H9 (cell line): ENCODE measurements around the gene MRAP2. TPM values are rescaled to one million over a fixed set of nuclear protein-coding genes. Genes with fewer than 3 reads are reported as not detected.

Experiments
- DNase-seq: peaks from one replicate; pipeline ENCODE4 v3.0.0-alpha.2; 2017
- H2AFZ ChIP-seq: one replicate; pipeline ENCODE4 v1.6.1; 2013; ENCODE audit warnings: mild to moderate bottlenecking, low read length, control low read depth, moderate library complexity
- H2AK5ac ChIP-seq: 2 replicates; pipeline ENCODE4 v1.6.1; 2013; ENCODE audit warnings: low read length, control low read depth, mixed read lengths; ENCODE audit not compliant: insufficient read length
- H2BK120ac ChIP-seq: one replicate; pipeline ENCODE4 v1.6.1; 2013; ENCODE audit warnings: low read depth, mild to moderate bottlenecking, low read length, control low read depth, inconsistent platforms; ENCODE audit not compliant: poor library complexity, severe bottlenecking
- H2BK12ac ChIP-seq: 2 replicates; pipeline ENCODE4 v1.6.1; 2013; ENCODE audit warnings: low read length, control low read depth, mixed read lengths, low read depth; ENCODE audit not compliant: insufficient read length
- H2BK15ac ChIP-seq: 2 replicates; pipeline ENCODE4 v1.6.1; 2013; ENCODE audit warnings: low read depth, low read length, control low read depth
- H2BK20ac ChIP-seq: one replicate; pipeline ENCODE4 v1.6.1; 2013; ENCODE audit warnings: low read depth, mild to moderate bottlenecking, low read length, control low read depth, inconsistent platforms; ENCODE audit not compliant: poor library complexity, severe bottlenecking
- H2BK5ac ChIP-seq: 2 replicates; pipeline ENCODE4 v1.6.1; 2013; ENCODE audit warnings: low read length, control low read depth, mixed read lengths; ENCODE audit not compliant: insufficient read length
- H3K14ac ChIP-seq: 2 replicates; pipeline ENCODE4 v1.6.1; 2013; ENCODE audit warnings: low read length, control low read depth; ENCODE audit not compliant: insufficient read depth
- H3K18ac ChIP-seq: 2 replicates; pipeline ENCODE4 v1.6.1; 2013; ENCODE audit warnings: low read depth, mild to moderate bottlenecking, mixed read lengths, low read length, control low read depth; ENCODE audit not compliant: insufficient read length
- H3K23ac ChIP-seq: 2 replicates; pipeline ENCODE4 v1.6.1; 2013; ENCODE audit warnings: low read length, control low read depth, mixed read lengths, low read depth; ENCODE audit not compliant: insufficient read length
- H3K23me2 ChIP-seq: 2 replicates; pipeline ENCODE4 v1.6.1; 2013; ENCODE audit warnings: low read depth, mild to moderate bottlenecking, mixed read lengths, low read length, control low read depth; ENCODE audit not compliant: insufficient read length, poor library complexity, severe bottlenecking
- H3K27ac ChIP-seq: 2 replicates; pipeline ENCODE4 v1.5.1; 2013; ENCODE audit warnings: low read length, control low read depth, mixed read lengths, low read depth; ENCODE audit not compliant: insufficient read length
- H3K27me3 ChIP-seq: 2 replicates; pipeline ENCODE4 v1.6.1; 2013; ENCODE audit warnings: low read length, control low read depth, inconsistent platforms; ENCODE audit not compliant: insufficient read depth
- H3K4ac ChIP-seq: 2 replicates; pipeline ENCODE4 v1.6.1; 2013; ENCODE audit warnings: low read depth, mild to moderate bottlenecking, control low read depth, inconsistent platforms, low read length, moderate library complexity
- H3K4me1 ChIP-seq: 2 replicates; pipeline ENCODE4 v1.6.1; 2013; ENCODE audit warnings: low read length, control low read depth, inconsistent platforms; ENCODE audit not compliant: insufficient read depth
- H3K4me2 ChIP-seq: 2 replicates; pipeline ENCODE4 v1.6.1; 2013; ENCODE audit warnings: low read length, control low read depth, mixed read lengths; ENCODE audit not compliant: insufficient read length, insufficient read depth
- H3K56ac ChIP-seq: 2 replicates; pipeline ENCODE4 v1.6.1; 2013; ENCODE audit warnings: low read depth, mild to moderate bottlenecking, mixed read lengths, low read length, control low read depth; ENCODE audit not compliant: insufficient read length
- H3K79me1 ChIP-seq: 2 replicates; pipeline ENCODE4 v1.6.1; 2013; ENCODE audit warnings: low read depth, mild to moderate bottlenecking, moderate library complexity, low read length, control low read depth, inconsistent platforms; ENCODE audit not compliant: insufficient read depth, poor library complexity, severe bottlenecking
- H3K79me2 ChIP-seq: 2 replicates; pipeline ENCODE4 v1.6.1; 2013; ENCODE audit warnings: low read length, control low read depth, inconsistent platforms; ENCODE audit not compliant: insufficient read depth
- H3K9ac ChIP-seq: 2 replicates; pipeline ENCODE4 v1.6.1; 2013; ENCODE audit warnings: low read length, control low read depth, mixed read lengths; ENCODE audit not compliant: insufficient read length; ENCODE audit errors: extremely low read depth
- H3K9me3 ChIP-seq: one replicate; pipeline ENCODE4 v1.6.1; 2013; ENCODE audit warnings: low read depth, low read length, inconsistent platforms; ENCODE audit not compliant: control insufficient read depth
- H3T11ph ChIP-seq: one replicate; pipeline ENCODE4 v1.6.1; 2013; ENCODE audit warnings: mild to moderate bottlenecking, low read length, control low read depth, inconsistent platforms
- H4K20me1 ChIP-seq: one replicate; pipeline ENCODE4 v1.6.1; 2013; ENCODE audit not compliant: control insufficient read depth, insufficient read length, insufficient read depth
- H4K5ac ChIP-seq: 2 replicates; pipeline ENCODE4 v1.6.1; 2013; ENCODE audit warnings: low read depth, mild to moderate bottlenecking, mixed read lengths, low read length, control low read depth; ENCODE audit not compliant: insufficient read length
- H4K8ac ChIP-seq: replicated peaks from 2 replicates; pipeline ENCODE4 v1.6.1; 2013; ENCODE audit warnings: low read length, control low read depth, mixed read lengths, low read depth; ENCODE audit not compliant: insufficient read length
- H4K91ac ChIP-seq: 2 replicates; pipeline ENCODE4 v1.6.1; 2013; ENCODE audit warnings: low read depth, mild to moderate bottlenecking, moderate library complexity, mixed read lengths, low read length, control low read depth; ENCODE audit not compliant: insufficient read length
- H3K27ac Mint-ChIP-seq, 3 experiments: 2 replicates in 2 of 3; 3 replicates in 1 of 3; pipeline ENCODE4 v1.8.0; 2020 to 2021; ENCODE audit warnings: mixed read lengths in 3 of 3, mild to moderate bottlenecking in 1 of 3, moderate library complexity in 1 of 3
- H3K27me3 Mint-ChIP-seq: 2 replicates; pipeline ENCODE4 v1.8.0; 2021; ENCODE audit warnings: low read depth, mild to moderate bottlenecking, moderate library complexity, mixed read lengths
- H3K36me3 Mint-ChIP-seq, 3 experiments: 2 replicates in 2 of 3; 3 replicates in 1 of 3; pipeline ENCODE4 v1.8.0; 2020 to 2021; ENCODE audit warnings: low read depth in 3 of 3, mixed read lengths in 3 of 3; ENCODE audit not compliant: insufficient read depth in 1 of 3
- H3K4me1 Mint-ChIP-seq, 2 experiments: 2 replicates each; pipeline ENCODE4 v1.8.0; 2020; ENCODE audit warnings: mixed read lengths in 2 of 2
- H3K4me3 Mint-ChIP-seq, 2 experiments: 2 replicates in 1 of 2; 3 replicates in 1 of 2; pipeline ENCODE4 v1.8.0; 2020 to 2021; ENCODE audit warnings: mild to moderate bottlenecking in 2 of 2, mixed read lengths in 2 of 2, moderate library complexity in 1 of 2
- H3K9me3 Mint-ChIP-seq, 2 experiments: 2 replicates in 1 of 2; 3 replicates in 1 of 2; pipeline ENCODE4 v1.8.0; 2020; ENCODE audit warnings: mild to moderate bottlenecking in 2 of 2, mixed read lengths in 2 of 2, moderate library complexity in 1 of 2
- WGBS: extraction: QIAGEN DNeasy Blood & Tissue Kit; methylation state at CpG from one replicate; pipeline ENCODE4 v1.1.7; 2013; ENCODE audit warnings: missing lambda C conversion rate, low lambda C conversion rate, mixed read lengths; ENCODE audit not compliant: insufficient read length; ENCODE audit errors: extremely low coverage; 5-methylcytosine and 5-hydroxymethylcytosine counted together
- total RNA-seq: library from RNA; stranded (reverse); gene quantifications from 2 replicates; pipeline ENCODE4 v1.2.1, GENCODE V29; 2021
- TF ChIP-seq, protein P1 (sequence below): fragments of 200-600 bp; sonication (generic); conservative IDR thresholded peaks from 3 replicates; pipeline ENCODE4 v1.8.0; 2021; ENCODE audit warnings: antibody characterized with exemption, mild to moderate bottlenecking

The MRAP2 gene
- total RNA-seq, 1 experiment from 2014 or later: 8.0 TPM

DNA sequence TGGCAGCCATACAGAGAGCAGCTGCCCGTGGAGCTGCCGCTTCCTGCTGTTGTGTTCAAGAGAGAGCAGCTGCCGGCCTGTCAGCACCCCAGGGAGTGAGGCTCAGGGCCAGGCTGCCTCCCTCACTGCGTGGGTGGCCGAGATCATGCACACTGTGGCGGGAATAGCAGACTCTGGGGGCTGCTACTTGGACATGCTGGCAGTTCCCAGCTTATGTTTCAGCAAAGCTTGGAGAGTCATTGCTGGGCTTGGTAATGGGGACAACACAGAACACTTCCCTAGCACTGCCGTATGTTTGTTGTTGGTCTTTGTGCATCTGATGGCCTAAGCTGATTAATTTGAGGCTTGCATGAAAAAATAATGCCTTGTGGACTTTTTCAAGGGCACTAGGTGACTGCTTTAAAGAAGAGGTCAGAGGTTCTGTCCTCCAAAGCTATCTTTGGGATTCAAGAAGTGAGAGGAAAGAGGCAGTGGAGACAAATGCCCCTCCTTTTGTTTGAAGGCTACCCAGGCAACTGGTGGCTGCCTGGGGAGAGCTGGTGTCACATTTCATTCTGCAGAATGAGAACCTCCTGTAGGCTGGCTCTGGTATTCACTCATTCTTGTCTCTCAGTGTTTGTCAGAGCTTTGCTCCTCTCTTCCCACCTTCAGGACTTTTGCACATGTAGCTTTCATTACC lies 18.8 kb downstream of the MRAP2 start:
- Histone ChIP-seq H2AFZ (no peak overlapping the region), H2BK5ac (no peak overlapping the region), H3K9me3 (no peaks in the 10 kb centered on the region), H3K79me1 (no peaks in the 10 kb centered on the region), H2BK20ac (no peak overlapping the region), H3K27me3 (no peaks in the 10 kb centered on the region), H3K4me2 (peak overlapping the region; percentile 30), H3K9ac (no peak overlapping the region), H2BK12ac (no peak overlapping the region), H3K14ac (peak overlapping the region; percentile 62; the same call in 1 of the 2 replicates), H4K8ac (no peak overlapping the region), H3K23me2 (no peaks in the 10 kb centered on the region), H3K18ac (peak overlapping the region; percentile 75), H2AK5ac (no peak overlapping the region), H3K4ac (no peak overlapping the region), H2BK120ac (no peak overlapping the region), H4K5ac (no peak overlapping the region), H3K79me2 (no peaks in the 10 kb centered on the region), H3K27ac (no peak overlapping the region), H2BK15ac (no peak overlapping the region), H3K56ac (no peak overlapping the region), H3K4me1 (peaks cover 4% of the 10 kb centered on the region), H4K91ac (no peak overlapping the region), H3K23ac (no peak overlapping the region), H4K20me1 (no peaks in the 10 kb centered on the region), H3T11ph (no peak overlapping the region)
- no peaks in the 10 kb centered on the region for H3K9me3 Mint-ChIP-seq
- no CpG with 5 or more reads among the region's 7 CpGs for WGBS
- no peaks in the 10 kb centered on the region; the same call in 1 of the 2 replicates for H3K27me3 Mint-ChIP-seq
- peak overlapping the region; percentile 47 to 65; a peak in 4 of 5 replicates for H3K4me3 Mint-ChIP-seq
- TF ChIP-seq, protein P1, sequence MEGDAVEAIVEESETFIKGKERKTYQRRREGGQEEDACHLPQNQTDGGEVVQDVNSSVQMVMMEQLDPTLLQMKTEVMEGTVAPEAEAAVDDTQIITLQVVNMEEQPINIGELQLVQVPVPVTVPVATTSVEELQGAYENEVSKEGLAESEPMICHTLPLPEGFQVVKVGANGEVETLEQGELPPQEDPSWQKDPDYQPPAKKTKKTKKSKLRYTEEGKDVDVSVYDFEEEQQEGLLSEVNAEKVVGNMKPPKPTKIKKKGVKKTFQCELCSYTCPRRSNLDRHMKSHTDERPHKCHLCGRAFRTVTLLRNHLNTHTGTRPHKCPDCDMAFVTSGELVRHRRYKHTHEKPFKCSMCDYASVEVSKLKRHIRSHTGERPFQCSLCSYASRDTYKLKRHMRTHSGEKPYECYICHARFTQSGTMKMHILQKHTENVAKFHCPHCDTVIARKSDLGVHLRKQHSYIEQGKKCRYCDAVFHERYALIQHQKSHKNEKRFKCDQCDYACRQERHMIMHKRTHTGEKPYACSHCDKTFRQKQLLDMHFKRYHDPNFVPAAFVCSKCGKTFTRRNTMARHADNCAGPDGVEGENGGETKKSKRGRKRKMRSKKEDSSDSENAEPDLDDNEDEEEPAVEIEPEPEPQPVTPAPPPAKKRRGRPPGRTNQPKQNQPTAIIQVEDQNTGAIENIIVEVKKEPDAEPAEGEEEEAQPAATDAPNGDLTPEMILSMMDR: peak; percentile 46
- H3K36me3 Mint-ChIP-seq: no peaks in the 10 kb centered on the region; a peak in 1 of 7 replicates
- peak; percentile 82 for DNase-seq
- peak overlapping the region; percentile 73 to 95 (median 95); a peak in 6 of 7 replicates for H3K27ac Mint-ChIP-seq
- peaks cover 29 to 38% of the 10 kb centered on the region in 2 experiments for H3K4me1 Mint-ChIP-seq
